ENCODE results near the gene CROT. TPM values are rescaled to one million over a fixed set of nuclear protein-coding genes. Genes with fewer than 3 reads are reported as not detected.
A peak's percentile ranks its signal among the peaks of the same experiment; 100 is the strongest.

CROT gene
- total and polyA plus RNA-seq, 4 experiments from 2014 or later: 12.1 to 19.0 (median 15.4) TPM

- CTCF ChIA-PET (ENCODE audit: partially characterized antibody): no interaction called here
Observed at GRCh38 chr7:87354749-87355148, 9.3 kb downstream of the CROT start.

GRCh38 chr7:87356448-87356847, 11.0 kb downstream of the CROT start:
- ChIA-PET POLR2A (ENCODE audit: partially characterized antibody) (no interaction called here), CTCF (ENCODE audit: partially characterized antibody) (interaction anchor here (1.3 kb wide), 1 partner anchor 37 kb away, joined by 4 read pairs; no protein-coding TSS in a partner anchor)
- DNase-seq: no peak
- no peak overlapping the region for H3K4me3 ChIP-seq (ENCODE audit: low read length in 2 of 2)
- no peak overlapping the region for H3K27ac ChIP-seq (ENCODE audit: low read depth, low read length)
- intact Hi-C loops (cut with micrococcal nuclease): no loop called here
- Mint-ChIP-seq H3K36me3 (peaks cover 48 to 69% of the 10 kb centered on the region in 2 donors), H3K4me1 (no peaks in the 10 kb centered on the region), H3K27me3 (no peaks in the 10 kb centered on the region), H3K27ac (no peak overlapping the region), H3K4me3 (no peak overlapping the region), H3K9me3 (peaks cover 0 to 10% (median 3%) of the 10 kb centered on the region in 8 donors)
- no peaks in the 10 kb centered on the region for H3K4me1 ChIP-seq (ENCODE audit: insufficient read depth, low read length)
- H3K27me3 ChIP-seq (ENCODE audit: insufficient read depth, low read length): no peaks in the 10 kb centered on the region
- peaks cover 0 to 5% of the 10 kb centered on the region in 2 donors for H3K9me3 ChIP-seq (ENCODE audit: control insufficient read depth in 1 of 2, low read length in 2 of 2)
- H3K36me3 ChIP-seq (ENCODE audit: insufficient read depth, low read length): peaks cover 6% of the 10 kb centered on the region

More at GRCh38 chr7:87354749-87355148, 9.3 kb downstream of the CROT start:
- Mint-ChIP-seq H3K27me3 (no peaks in the 10 kb centered on the region), H3K9me3 (peaks cover 0 to 10% (median 3%) of the 10 kb centered on the region in 8 donors), H3K27ac (no peak overlapping the region), H3K4me1 (no peaks in the 10 kb centered on the region), H3K4me3 (no peak overlapping the region), H3K36me3 (peaks cover 53 to 77% of the 10 kb centered on the region in 2 donors)
- no peak overlapping the region for H3K4me3 ChIP-seq (ENCODE audit: low read length in 2 of 2)
- H3K36me3 ChIP-seq (ENCODE audit: insufficient read depth, low read length): peaks cover 15% of the 10 kb centered on the region
- no peaks in the 10 kb centered on the region for H3K4me1 ChIP-seq (ENCODE audit: insufficient read depth, low read length)
- no peak overlapping the region for H3K27ac ChIP-seq (ENCODE audit: low read depth, low read length)
- DNase-seq: no peak
- intact Hi-C loops (cut with micrococcal nuclease): no loop called here
- no peaks in the 10 kb centered on the region for H3K27me3 ChIP-seq (ENCODE audit: insufficient read depth, low read length)
- peaks cover 0 to 5% of the 10 kb centered on the region in 2 donors for H3K9me3 ChIP-seq (ENCODE audit: control insufficient read depth in 1 of 2, low read length in 2 of 2)
- POLR2A ChIA-PET (ENCODE audit: partially characterized antibody): no interaction called here

DNA sequence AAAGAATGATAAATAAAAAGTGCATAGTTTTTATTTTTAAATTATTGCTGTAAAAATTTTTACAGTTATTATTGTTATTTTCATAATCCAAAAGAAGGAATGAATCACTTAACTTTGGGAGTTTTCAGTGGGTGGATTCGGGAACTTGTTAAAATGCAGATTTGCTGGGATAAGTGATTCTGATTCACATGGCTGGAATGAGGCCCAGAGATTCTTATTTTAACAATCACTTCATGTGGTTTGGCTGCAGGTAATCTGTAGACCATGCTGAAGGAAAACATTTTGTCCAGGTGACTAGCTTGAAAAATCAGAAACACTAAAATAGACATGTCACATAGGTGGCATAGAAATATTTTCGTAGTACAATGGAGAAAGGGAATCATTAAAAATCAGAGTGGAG, 13.9 kb downstream of the CROT start:
- no peak for DNase-seq
- Mint-ChIP-seq H3K27ac (no peak overlapping the region), H3K4me1 (no peaks in the 10 kb centered on the region), H3K27me3 (no peaks in the 10 kb centered on the region), H3K36me3 (peaks cover 35 to 44% of the 10 kb centered on the region in 2 donors), H3K9me3 (peaks cover 0 to 7% (median 1%) of the 10 kb centered on the region in 8 donors), H3K4me3 (no peak overlapping the region)
- ChIA-PET POLR2A (ENCODE audit: partially characterized antibody) (no interaction called here), CTCF (ENCODE audit: partially characterized antibody) (interaction anchor here (0.8 kb wide), 1 partner anchor 57 kb away, joined by 3 read pairs; no protein-coding TSS in a partner anchor)
- Histone ChIP-seq H3K36me3 (ENCODE audit: insufficient read depth, low read length) (peaks cover under 1% of the 10 kb centered on the region), H3K9me3 (ENCODE audit: control insufficient read depth in 1 of 2, low read length in 2 of 2) (peaks cover 0 to 2% of the 10 kb centered on the region in 2 donors), H3K4me1 (ENCODE audit: insufficient read depth, low read length) (no peaks in the 10 kb centered on the region), H3K27ac (ENCODE audit: low read depth, low read length) (no peak overlapping the region), H3K4me3 (ENCODE audit: low read length in 2 of 2) (no peak overlapping the region), H3K27me3 (ENCODE audit: insufficient read depth, low read length) (no peaks in the 10 kb centered on the region)
- intact Hi-C loops (cut with micrococcal nuclease): no loop called here

DNA sequence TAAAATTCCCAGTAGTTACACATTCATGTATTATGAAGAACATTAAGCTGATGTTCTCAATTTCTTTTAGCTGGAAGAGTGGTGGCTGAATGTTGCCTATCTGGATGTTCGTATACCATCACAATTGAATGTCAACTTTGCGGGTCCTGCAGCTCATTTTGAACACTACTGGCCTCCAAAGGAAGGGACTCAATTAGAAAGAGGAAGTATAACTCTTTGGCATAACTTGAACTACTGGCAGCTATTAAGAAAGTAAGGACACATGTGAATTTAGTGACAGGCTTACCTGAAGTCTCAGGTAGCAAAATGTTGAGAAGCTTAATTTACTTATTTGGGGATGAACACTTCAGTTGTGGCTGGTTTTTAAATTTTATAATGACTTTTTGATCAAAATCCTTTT, 15.9 kb downstream of the CROT start:
- intact Hi-C loops (cut with micrococcal nuclease): no loop called here
- peaks cover 24 to 25% of the 10 kb centered on the region in 2 donors for H3K36me3 Mint-ChIP-seq

DNA sequence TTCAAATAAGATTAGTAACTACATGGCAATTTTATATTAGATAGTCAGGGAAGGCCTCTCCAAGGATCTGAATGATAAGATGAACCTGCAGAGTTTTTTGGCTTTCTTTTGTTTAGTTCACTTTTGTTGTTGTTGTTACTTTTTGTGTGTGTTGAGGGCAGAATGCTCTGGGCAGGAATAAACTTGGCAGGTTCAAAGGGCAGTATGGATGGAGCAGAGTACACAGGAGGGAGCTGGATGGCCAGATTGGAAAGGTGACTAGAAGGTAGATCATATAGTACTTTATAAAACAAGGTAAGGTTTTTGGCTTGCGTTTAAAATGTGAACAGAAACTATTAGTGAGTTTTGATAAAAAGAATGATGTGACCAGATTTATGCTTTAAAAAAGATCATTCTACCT, 17.9 kb downstream of the CROT start:
- Histone ChIP-seq H3K9me3 (ENCODE audit: control insufficient read depth in 1 of 2, low read length in 2 of 2) (no peaks in the 10 kb centered on the region), H3K4me3 (ENCODE audit: low read length in 2 of 2) (no peak overlapping the region), H3K27me3 (ENCODE audit: insufficient read depth, low read length) (no peaks in the 10 kb centered on the region), H3K27ac (ENCODE audit: low read depth, low read length) (no peak overlapping the region), H3K4me1 (ENCODE audit: insufficient read depth, low read length) (peaks cover 4% of the 10 kb centered on the region), H3K36me3 (ENCODE audit: insufficient read depth, low read length) (no peaks in the 10 kb centered on the region)
- Mint-ChIP-seq H3K27ac (no peak overlapping the region), H3K27me3 (no peaks in the 10 kb centered on the region), H3K36me3 (peaks cover 13 to 17% of the 10 kb centered on the region in 2 donors), H3K9me3 (no peaks in the 10 kb centered on the region), H3K4me1 (no peaks in the 10 kb centered on the region), H3K4me3 (no peak overlapping the region)
- intact Hi-C loops (cut with micrococcal nuclease): no loop called here
- DNase-seq: no peak
- CTCF ChIA-PET (ENCODE audit: partially characterized antibody): no interaction called here
- POLR2A ChIA-PET (ENCODE audit: partially characterized antibody): no interaction called here

More for the DNA sequence above, 15.9 kb downstream of the CROT start:
- no peaks in the 10 kb centered on the region for H3K4me1 Mint-ChIP-seq
- POLR2A ChIA-PET (ENCODE audit: partially characterized antibody): no interaction called here
- Histone ChIP-seq H3K27ac (ENCODE audit: low read depth, low read length) (no peak overlapping the region), H3K4me1 (ENCODE audit: insufficient read depth, low read length) (no peaks in the 10 kb centered on the region), H3K27me3 (ENCODE audit: insufficient read depth, low read length) (no peaks in the 10 kb centered on the region), H3K4me3 (ENCODE audit: low read length in 2 of 2) (no peak overlapping the region), H3K36me3 (ENCODE audit: insufficient read depth, low read length) (no peaks in the 10 kb centered on the region), H3K9me3 (ENCODE audit: control insufficient read depth in 1 of 2, low read length in 2 of 2) (no peaks in the 10 kb centered on the region)
- CTCF ChIA-PET (ENCODE audit: partially characterized antibody): interaction anchor here (1.1 kb wide), 1 partner anchor 49 kb away, joined by 3 read pairs; no protein-coding TSS in a partner anchor
- no peaks in the 10 kb centered on the region for H3K27me3 Mint-ChIP-seq
- H3K27ac Mint-ChIP-seq: no peak overlapping the region
- no peak overlapping the region for H3K4me3 Mint-ChIP-seq
- DNase-seq: no peak
- H3K9me3 Mint-ChIP-seq: no peaks in the 10 kb centered on the region

DNA sequence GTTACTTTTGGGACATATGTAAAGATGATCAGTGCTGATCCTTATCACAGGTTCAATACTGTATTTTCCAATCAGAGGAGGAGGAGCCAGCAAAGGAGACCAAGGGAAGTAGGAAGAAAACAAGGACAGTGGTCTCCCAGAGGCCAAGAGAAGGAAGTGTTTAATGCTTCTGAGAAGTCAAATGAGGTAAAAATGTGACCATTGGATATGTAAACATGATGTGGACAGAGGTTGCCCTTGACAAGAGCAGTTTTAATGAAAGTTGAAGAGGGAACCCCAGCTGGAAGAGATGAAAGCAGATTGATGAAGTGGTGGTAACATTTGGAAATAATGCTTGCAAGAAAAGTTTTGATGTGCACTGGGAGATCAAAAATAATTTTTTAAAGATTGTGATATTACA, 18.8 kb downstream of the CROT start:
- POLR2A ChIA-PET (ENCODE audit: partially characterized antibody): no interaction called here
- DNase-seq: no peak
- H3K9me3 ChIP-seq (ENCODE audit: control insufficient read depth in 1 of 2, low read length in 2 of 2): no peaks in the 10 kb centered on the region
- H3K4me3 ChIP-seq (ENCODE audit: low read length in 2 of 2): no peak overlapping the region
- Mint-ChIP-seq H3K27ac (no peak overlapping the region), H3K4me3 (no peak overlapping the region), H3K4me1 (peaks cover 0 to 4% (median 2%) of the 10 kb centered on the region in 4 donors), H3K27me3 (no peaks in the 10 kb centered on the region), H3K36me3 (peaks cover 6 to 13% of the 10 kb centered on the region in 2 donors), H3K9me3 (no peaks in the 10 kb centered on the region)
- H3K4me1 ChIP-seq (ENCODE audit: insufficient read depth, low read length): peaks cover 13% of the 10 kb centered on the region
- intact Hi-C loops (cut with micrococcal nuclease): no loop called here
- H3K27me3 ChIP-seq (ENCODE audit: insufficient read depth, low read length): no peaks in the 10 kb centered on the region
- H3K36me3 ChIP-seq (ENCODE audit: insufficient read depth, low read length): no peaks in the 10 kb centered on the region
- CTCF ChIA-PET (ENCODE audit: partially characterized antibody): no interaction called here
- H3K27ac ChIP-seq (ENCODE audit: low read depth, low read length): no peak overlapping the region

- H3K36me3 Mint-ChIP-seq: peaks cover 11 to 12% of the 10 kb centered on the region in 2 donors
- CTCF ChIA-PET (ENCODE audit: partially characterized antibody): interaction anchor here (2.5 kb wide), 1 partner anchor 24 kb away, joined by 9 read pairs; the partner anchor contains the start of gene CROT
- peak; percentile 45 to 64 (median 49) for DNase-seq
- no peaks in the 10 kb centered on the region for H3K27me3 Mint-ChIP-seq
- Histone ChIP-seq H3K4me3 (ENCODE audit: low read length in 2 of 2) (no peak overlapping the region), H3K27me3 (ENCODE audit: insufficient read depth, low read length) (no peaks in the 10 kb centered on the region), H3K27ac (ENCODE audit: low read depth, low read length) (no peak overlapping the region), H3K9me3 (ENCODE audit: control insufficient read depth in 1 of 2, low read length in 2 of 2) (no peaks in the 10 kb centered on the region), H3K36me3 (ENCODE audit: insufficient read depth, low read length) (no peaks in the 10 kb centered on the region), H3K4me1 (ENCODE audit: insufficient read depth, low read length) (peaks cover 18% of the 10 kb centered on the region)
- H3K4me3 Mint-ChIP-seq: peak overlapping the region in 5 of 8 donors; percentile 25 to 76 (median 35)
- peaks cover 0 to 8% (median 3%) of the 10 kb centered on the region in 4 donors for H3K4me1 Mint-ChIP-seq
- intact Hi-C loops (cut with micrococcal nuclease): loop anchor here (1.0 to 2.0 kb wide), 2 partner anchors 24 to 48 kb away; partner anchors contain the start of gene CROT
- no peaks in the 10 kb centered on the region for H3K9me3 Mint-ChIP-seq
- POLR2A ChIA-PET (ENCODE audit: partially characterized antibody): interaction anchor here (0.6 to 1.6 kb wide), 6 partner anchors 11 to 150 kb away, joined by 3 to 23 read pairs (median 4); partner anchors contain the start of genes CROT and TMEM243
- peak overlapping the region in 5 of 7 donors; percentile 15 to 94 (median 81) for H3K27ac Mint-ChIP-seq
Observed at GRCh38 chr7:87369216-87369615, 23.8 kb downstream of the CROT start.

Measured in CD4-positive, alpha-beta memory T cell (primary cell).